NCI-H1694 (cell line): Measurements from ENCODE around the gene SLC39A9.

Source experiments
- DNase-seq: peaks from one replicate; lab custom pipeline; 2025; lab: John Stamatoyannopoulos, UW

Gene SLC39A9

DNA sequence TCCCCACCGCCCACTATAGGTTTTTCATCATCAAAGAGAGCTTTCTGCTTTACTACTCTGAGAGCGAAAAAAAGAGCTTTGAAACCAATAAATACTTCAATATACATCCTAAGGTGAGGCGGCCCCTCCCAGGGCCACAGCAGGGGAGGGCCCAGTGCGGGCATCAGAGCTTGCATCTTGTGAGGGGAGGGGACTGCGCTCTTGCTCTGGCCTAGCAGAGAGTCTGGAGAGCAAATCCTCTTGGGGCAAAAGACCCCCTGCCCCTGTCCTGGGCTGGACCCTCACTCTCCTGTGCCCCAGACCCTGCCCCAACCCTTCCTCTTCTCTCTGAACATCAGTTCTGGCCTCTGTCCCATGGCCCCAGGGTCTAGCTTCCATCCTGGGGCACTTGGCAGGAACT lies 101.6 kb downstream of the SLC39A9 start:
- DNase-seq: no peak

DNA sequence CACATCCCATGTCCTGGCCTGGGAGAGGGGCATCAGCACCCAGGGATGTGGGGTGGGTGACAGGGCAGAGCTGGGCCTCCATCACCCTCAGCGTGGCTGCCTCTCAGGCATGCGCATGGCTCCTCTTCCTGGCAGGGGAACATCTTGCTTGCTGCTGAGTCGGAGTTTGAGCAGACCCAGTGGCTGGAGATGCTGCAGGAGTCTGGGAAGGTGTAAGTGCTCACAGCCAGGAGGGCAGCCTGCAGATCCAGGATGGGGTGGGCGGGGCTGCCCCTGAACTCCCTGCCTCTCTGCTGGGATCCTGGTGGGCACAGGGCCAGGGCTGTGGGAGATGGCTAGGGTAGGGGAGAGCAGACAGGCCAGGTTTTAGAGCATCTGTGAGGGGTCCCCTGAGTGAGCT lies 102.2 kb downstream of the SLC39A9 start:
- DNase-seq: peak; percentile 72

DNA sequence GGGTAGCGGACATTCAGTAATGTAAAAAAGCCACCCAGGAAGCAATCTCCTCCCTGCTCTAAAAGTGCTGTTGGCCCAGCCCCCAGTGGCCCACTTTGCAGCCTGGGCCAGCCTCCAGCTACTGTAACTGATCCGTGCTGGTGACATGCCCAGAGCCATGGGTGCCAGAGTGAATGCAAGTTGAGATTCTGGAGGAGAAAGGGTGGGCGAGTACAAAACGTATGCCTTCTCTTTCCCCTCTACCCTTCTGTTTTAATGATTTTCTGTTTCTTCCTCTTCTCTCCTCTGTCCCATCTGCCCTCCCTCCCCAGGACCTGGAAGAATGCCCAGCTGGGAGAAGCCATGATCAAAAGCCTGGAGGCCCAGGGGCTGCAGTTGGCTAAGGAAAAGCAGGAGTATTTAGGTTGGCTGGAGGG lies 102.9 kb downstream of the SLC39A9 start:
- peak; percentile 90 for DNase-seq

DNA sequence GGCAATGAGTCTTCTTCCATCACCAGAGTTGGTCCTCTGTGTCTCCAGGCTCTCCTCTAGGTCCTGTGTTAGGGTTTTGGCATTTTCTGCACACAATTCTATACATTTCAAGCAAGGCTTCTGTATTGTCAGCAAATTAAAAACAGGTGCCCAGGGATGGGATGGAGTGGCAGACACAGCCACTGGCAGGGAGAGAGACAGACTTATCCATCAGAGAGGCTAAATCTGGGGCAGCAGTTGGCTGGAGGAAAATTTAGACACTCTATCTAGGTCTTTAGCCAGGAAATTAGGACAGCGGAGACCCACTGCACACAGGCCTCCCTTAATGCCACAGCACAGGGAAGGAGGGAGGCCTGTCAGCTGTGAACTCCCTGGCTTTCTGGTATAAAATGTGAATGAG lies 106.3 kb downstream of the SLC39A9 start:
- no peak for DNase-seq

- DNase-seq: no peak
Measured at GRCh38 chr14:69505338-69506240, 107.1 kb downstream of the SLC39A9 start.

GRCh38 chr14:69506241-69506595 lies 107.7 kb downstream of the SLC39A9 start:
- no peak for DNase-seq
